Natural killer cell (primary cell): Measurements from ENCODE around the gene PTPN7. TPM values are rescaled to one million over a fixed set of nuclear protein-coding genes. Genes with fewer than 3 reads are reported as not detected.

Experiments
- ATAC-seq, 3 donors: fragments of 150-1000 bp in 2 of 3; fragments of 200-7000 bp in 1 of 3; cut with Tn5 transposase; 1 replicate in 1 of 3; 2 replicates in 2 of 3; pipeline ENCODE4 v1.10.0; 2021; ENCODE audit warnings: mild to moderate bottlenecking in 2 of 3, moderate library complexity in 2 of 3
- DNase-seq, 2 donors: peaks; one replicate each; pipeline versions ENCODE4 v3.0.0 to v3.0.0-alpha.2; 2013 to 2021; ENCODE audit warnings: mixed read lengths in 1 of 2
- H3K27ac ChIP-seq: one replicate; pipeline ENCODE4 v1.5.1; 2013; ENCODE audit warnings: mild to moderate bottlenecking, low read length
- H3K27me3 ChIP-seq: one replicate; pipeline ENCODE4 v1.6.1; 2013; ENCODE audit warnings: low read length; ENCODE audit not compliant: control insufficient read depth, insufficient read depth
- H3K36me3 ChIP-seq: one replicate; pipeline ENCODE4 v1.6.1; 2013; ENCODE audit warnings: low read length; ENCODE audit not compliant: control insufficient read depth, insufficient read depth
- H3K4me1 ChIP-seq: one replicate; pipeline ENCODE4 v1.6.1; 2013; ENCODE audit warnings: low read length; ENCODE audit not compliant: control insufficient read depth, insufficient read depth
- H3K4me3 ChIP-seq: one replicate; pipeline ENCODE4 v1.5.1; 2013; ENCODE audit warnings: low read length
- H3K9me3 ChIP-seq: one replicate; pipeline ENCODE4 v1.6.1; 2013; ENCODE audit warnings: low read length; ENCODE audit not compliant: control insufficient read depth, insufficient read depth
- H3K27ac Mint-ChIP-seq, 2 donors: one replicate each; pipeline ENCODE4 v1.8.0; 2022; ENCODE audit warnings: mild to moderate bottlenecking in 2 of 2, mixed read lengths in 2 of 2, moderate library complexity in 1 of 2
- H3K27me3 Mint-ChIP-seq, 2 donors: one replicate each; pipeline ENCODE4 v1.8.0; 2022; ENCODE audit warnings: low read depth in 2 of 2, mixed read lengths in 2 of 2
- H3K36me3 Mint-ChIP-seq: one replicate; pipeline ENCODE4 v1.8.0; 2022; ENCODE audit warnings: mixed read lengths
- H3K4me1 Mint-ChIP-seq, 2 donors: one replicate each; pipeline ENCODE4 v1.8.0; 2022; ENCODE audit warnings: mixed read lengths in 2 of 2
- H3K4me3 Mint-ChIP-seq: one replicate; pipeline ENCODE4 v1.8.0; 2022; ENCODE audit warnings: mild to moderate bottlenecking, moderate library complexity, mixed read lengths
- H3K9me3 Mint-ChIP-seq, 2 donors: one replicate each; pipeline ENCODE4 v1.8.0; 2022; ENCODE audit warnings: mixed read lengths in 2 of 2
- WGBS: methylation state at CpG from one replicate; pipeline ENCODE4 v1.1.7; 2013; ENCODE audit warnings: missing lambda C conversion rate; ENCODE audit not compliant: insufficient coverage; 5-methylcytosine and 5-hydroxymethylcytosine counted together
- intact Hi-C: fragments of 100-400 bp; cut with micrococcal nuclease; formaldehyde crosslinking; loops from one replicate; pipeline ENCODE4 v1.14.2; 2022
- total RNA-seq, 4 donors: library from RNA; stranded (reverse); fragments of 120-200 nt in 1 of 4; gene quantifications; one replicate each; pipeline versions ENCODE4 v1.2.3 to v1.2.4, GENCODE V29; 2013 to 2022
- TF ChIP-seq, protein P1 (sequence below): fragments of 200-600 bp; IDR thresholded peaks from one replicate; pipeline ENCODE4 v1.8.0; 2022; ENCODE audit warnings: antibody characterized with exemption

The PTPN7 gene
- total RNA-seq, 3 donors from 2014 or later (not counting 1 experiment from before 2014, with no cell fraction given) = 144 to 241 (median 196) TPM

- H3K27me3 Mint-ChIP-seq = no peaks in the 10 kb centered on the region
- peaks cover 72% of the 10 kb centered on the region for H3K36me3 ChIP-seq
- H3K36me3 Mint-ChIP-seq = peaks cover 18% of the 10 kb centered on the region
These were observed 9.8 kb downstream of the PTPN7 start for GRCh38 chr1:202150602-202151001.

DNA sequence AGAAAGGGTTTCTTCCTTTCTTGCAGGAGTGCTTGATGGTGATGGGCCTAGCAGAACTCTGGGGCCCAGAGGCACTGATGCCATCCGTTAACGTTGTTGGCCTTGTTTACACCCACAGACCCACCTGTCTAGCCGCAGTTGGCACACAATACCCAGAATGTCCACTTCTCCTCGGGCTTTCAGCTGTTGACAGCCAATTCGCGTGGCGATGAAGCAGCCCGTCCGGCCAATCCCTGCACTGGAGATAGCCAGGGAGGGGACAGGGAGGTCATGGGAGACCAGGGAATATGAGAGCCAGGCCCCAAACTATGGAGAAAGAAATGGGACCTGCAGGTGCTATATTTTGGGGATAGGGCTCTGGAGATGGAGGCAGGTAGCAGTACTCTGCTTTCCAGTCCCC lies 10.2 kb downstream of the PTPN7 start:
- Histone ChIP-seq H3K36me3 (peaks cover 68% of the 10 kb centered on the region), H3K27me3 (no peaks in the 10 kb centered on the region), H3K4me1 (peaks cover 11% of the 10 kb centered on the region), H3K9me3 (no peaks in the 10 kb centered on the region), H3K4me3 (no peak overlapping the region), H3K27ac (no peak overlapping the region)
- Mint-ChIP-seq H3K36me3 (peaks cover 18% of the 10 kb centered on the region), H3K4me3 (no peak overlapping the region), H3K9me3 (no peaks in the 10 kb centered on the region), H3K4me1 (peaks cover 26 to 29% of the 10 kb centered on the region in 2 donors), H3K27ac (peak overlapping the region; percentile 66 to 70), H3K27me3 (no peaks in the 10 kb centered on the region)
- DNase-seq (no peak), ATAC-seq (no peak)
- intact Hi-C loops = no loop called here
- TF ChIP-seq, protein P1, sequence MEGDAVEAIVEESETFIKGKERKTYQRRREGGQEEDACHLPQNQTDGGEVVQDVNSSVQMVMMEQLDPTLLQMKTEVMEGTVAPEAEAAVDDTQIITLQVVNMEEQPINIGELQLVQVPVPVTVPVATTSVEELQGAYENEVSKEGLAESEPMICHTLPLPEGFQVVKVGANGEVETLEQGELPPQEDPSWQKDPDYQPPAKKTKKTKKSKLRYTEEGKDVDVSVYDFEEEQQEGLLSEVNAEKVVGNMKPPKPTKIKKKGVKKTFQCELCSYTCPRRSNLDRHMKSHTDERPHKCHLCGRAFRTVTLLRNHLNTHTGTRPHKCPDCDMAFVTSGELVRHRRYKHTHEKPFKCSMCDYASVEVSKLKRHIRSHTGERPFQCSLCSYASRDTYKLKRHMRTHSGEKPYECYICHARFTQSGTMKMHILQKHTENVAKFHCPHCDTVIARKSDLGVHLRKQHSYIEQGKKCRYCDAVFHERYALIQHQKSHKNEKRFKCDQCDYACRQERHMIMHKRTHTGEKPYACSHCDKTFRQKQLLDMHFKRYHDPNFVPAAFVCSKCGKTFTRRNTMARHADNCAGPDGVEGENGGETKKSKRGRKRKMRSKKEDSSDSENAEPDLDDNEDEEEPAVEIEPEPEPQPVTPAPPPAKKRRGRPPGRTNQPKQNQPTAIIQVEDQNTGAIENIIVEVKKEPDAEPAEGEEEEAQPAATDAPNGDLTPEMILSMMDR = no peak
- WGBS = 94% methylated on average over 9 of the region's 9 CpGs

More at GRCh38 chr1:202150602-202151001, 9.8 kb downstream of the PTPN7 start:
- no peak for ATAC-seq
- Histone ChIP-seq H3K9me3 (no peaks in the 10 kb centered on the region), H3K27me3 (no peaks in the 10 kb centered on the region), H3K27ac (no peak overlapping the region), H3K4me1 (peaks cover 11% of the 10 kb centered on the region), H3K4me3 (no peak overlapping the region)
- intact Hi-C loops = no loop called here
- TF ChIP-seq, protein P1 = no peak
- Mint-ChIP-seq H3K4me3 (no peak overlapping the region), H3K27ac (peak overlapping the region; percentile 66 to 70), H3K9me3 (no peaks in the 10 kb centered on the region), H3K4me1 (peaks cover 25 to 26% of the 10 kb centered on the region in 2 donors)
- 56% methylated on average over 8 of the region's 8 CpGs for WGBS
- DNase-seq = no peak

DNA sequence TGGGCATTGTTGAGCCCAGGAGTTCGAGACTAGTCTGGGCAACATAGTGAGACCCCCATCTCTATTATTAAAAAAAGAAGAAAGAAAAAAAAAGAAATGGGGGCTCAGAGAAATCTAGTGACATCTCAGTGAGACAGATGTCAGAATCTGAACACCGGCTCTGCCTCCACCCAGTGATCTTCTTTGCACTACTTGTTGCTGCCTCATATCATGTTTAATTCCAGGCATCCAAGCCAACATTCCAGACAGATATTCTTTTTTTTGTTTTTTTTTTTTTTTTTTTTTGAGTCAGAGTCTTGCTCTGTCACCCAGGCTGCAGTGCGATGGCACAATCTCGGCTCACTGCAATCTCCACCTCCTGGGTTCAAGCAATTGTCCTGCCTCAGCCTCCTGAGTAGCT lies 10.8 kb downstream of the PTPN7 start:
- intact Hi-C loops = no loop called here
- peaks cover 12% of the 10 kb centered on the region for H3K36me3 Mint-ChIP-seq
- TF ChIP-seq, protein P1 = no peak
- DNase-seq (no peak), ATAC-seq (no peak)
- H3K27me3 Mint-ChIP-seq = no peaks in the 10 kb centered on the region
- H3K4me3 Mint-ChIP-seq = no peak overlapping the region
- Histone ChIP-seq H3K27ac (no peak overlapping the region), H3K4me3 (no peak overlapping the region), H3K9me3 (no peaks in the 10 kb centered on the region), H3K4me1 (peaks cover 11% of the 10 kb centered on the region), H3K27me3 (no peaks in the 10 kb centered on the region), H3K36me3 (peaks cover 62% of the 10 kb centered on the region)
- peak overlapping the region in 1 of 2 donors; percentile 70 for H3K27ac Mint-ChIP-seq
- no peaks in the 10 kb centered on the region for H3K9me3 Mint-ChIP-seq
- peaks cover 23 to 24% of the 10 kb centered on the region in 2 donors for H3K4me1 Mint-ChIP-seq
- WGBS = 100% methylated on average over 3 of the region's 4 CpGs

- no peak for ATAC-seq
- H3K27ac Mint-ChIP-seq = peak overlapping the region; percentile 43 to 71
- TF ChIP-seq, protein P1 = no peak
These were observed 12.0 kb downstream of the PTPN7 start for GRCh38 chr1:202148391-202148790.

More at GRCh38 chr1:202148391-202148790, 12.0 kb downstream of the PTPN7 start:
- Mint-ChIP-seq H3K27me3 (no peaks in the 10 kb centered on the region), H3K9me3 (no peaks in the 10 kb centered on the region), H3K4me3 (no peak overlapping the region), H3K36me3 (peaks cover 10% of the 10 kb centered on the region), H3K4me1 (peaks cover 23 to 24% of the 10 kb centered on the region in 2 donors)
- WGBS = 97% methylated on average over 3 of the region's 4 CpGs
- peaks cover 50% of the 10 kb centered on the region for H3K36me3 ChIP-seq
- H3K27ac ChIP-seq = no peak overlapping the region
- peaks cover 15% of the 10 kb centered on the region for H3K4me1 ChIP-seq
- no peak overlapping the region for H3K4me3 ChIP-seq
- no peaks in the 10 kb centered on the region for H3K9me3 ChIP-seq
- intact Hi-C loops = no loop called here
- no peak for DNase-seq
- no peaks in the 10 kb centered on the region for H3K27me3 ChIP-seq
